Motor neuron (in vitro differentiated cells): ENCODE measurements around the gene SNAP29. TPM values are rescaled to one million over a fixed set of nuclear protein-coding genes. Genes with fewer than 3 reads are reported as not detected.
"Not testable (repeated sequence)": the region's sequence is repeated elsewhere in the genome, so short reads cannot be mapped to it uniquely, and the experiment has no call there.

Experiments used
- ATAC-seq, 8 experiments: fragments of 200-7000 bp; cut with Tn5 transposase; replicated peaks in 6 of 8; 2 replicates each; pipeline ENCODE4 v1.8.0; 2021; ENCODE audit warnings: mild to moderate bottlenecking in 8 of 8, moderate library complexity in 8 of 8
- H3K27ac ChIP-seq, 2 donors: fragments of 250-450 bp; sonication (Bioruptor Pico); 2 replicates each; pipeline ENCODE4 v1.9.0; 2021; ENCODE audit warnings: antibody characterized with exemption in 2 of 2, mild to moderate bottlenecking in 2 of 2, moderate library complexity in 1 of 2
- H3K4me1 ChIP-seq, 2 donors: fragments of 250-450 bp; sonication (Bioruptor Pico); replicated peaks in 1 of 2; 2 replicates each; pipeline ENCODE4 v1.6.1; 2021; ENCODE audit warnings: antibody characterized with exemption in 2 of 2, mild to moderate bottlenecking in 2 of 2, moderate library complexity in 1 of 2
- H3K4me3 ChIP-seq, 5 donors: fragments of 250-450 bp; sonication (Bioruptor Pico); 2 replicates each; pipeline ENCODE4 v1.9.0; 2021; ENCODE audit warnings: antibody characterized with exemption in 5 of 5, mild to moderate bottlenecking in 5 of 5, moderate library complexity in 4 of 5
- WGBS, 10 experiments: fragments of 450-650 bp; shearing (Covaris generic); methylation state at CpG; one replicate each; pipeline ENCODE4 v1.0.0; 2022; 5-methylcytosine and 5-hydroxymethylcytosine counted together
- in situ Hi-C, 9 experiments: fragments of 400-800 bp; cut with MboI; loops; one replicate each; pipeline ENCODE4 v1.15.0; 2021; ENCODE audit warnings: low sequenced_read_pairs in 9 of 9, low pct_unique_long_range_greater_than_20kb in 2 of 9; ENCODE audit not compliant: unreplicated experiment in 9 of 9
- total RNA-seq, 8 experiments: library from RNA; unstranded; fragments of 300-600 nt; gene quantifications; 2 replicates each; pipeline versions ENCODE4 v1.2.3 to v1.2.4, GENCODE V29; 2022

Gene SNAP29
- total RNA-seq, 8 experiments from 2014 or later = 6.7 to 26.5 (median 14.9) TPM

DNA sequence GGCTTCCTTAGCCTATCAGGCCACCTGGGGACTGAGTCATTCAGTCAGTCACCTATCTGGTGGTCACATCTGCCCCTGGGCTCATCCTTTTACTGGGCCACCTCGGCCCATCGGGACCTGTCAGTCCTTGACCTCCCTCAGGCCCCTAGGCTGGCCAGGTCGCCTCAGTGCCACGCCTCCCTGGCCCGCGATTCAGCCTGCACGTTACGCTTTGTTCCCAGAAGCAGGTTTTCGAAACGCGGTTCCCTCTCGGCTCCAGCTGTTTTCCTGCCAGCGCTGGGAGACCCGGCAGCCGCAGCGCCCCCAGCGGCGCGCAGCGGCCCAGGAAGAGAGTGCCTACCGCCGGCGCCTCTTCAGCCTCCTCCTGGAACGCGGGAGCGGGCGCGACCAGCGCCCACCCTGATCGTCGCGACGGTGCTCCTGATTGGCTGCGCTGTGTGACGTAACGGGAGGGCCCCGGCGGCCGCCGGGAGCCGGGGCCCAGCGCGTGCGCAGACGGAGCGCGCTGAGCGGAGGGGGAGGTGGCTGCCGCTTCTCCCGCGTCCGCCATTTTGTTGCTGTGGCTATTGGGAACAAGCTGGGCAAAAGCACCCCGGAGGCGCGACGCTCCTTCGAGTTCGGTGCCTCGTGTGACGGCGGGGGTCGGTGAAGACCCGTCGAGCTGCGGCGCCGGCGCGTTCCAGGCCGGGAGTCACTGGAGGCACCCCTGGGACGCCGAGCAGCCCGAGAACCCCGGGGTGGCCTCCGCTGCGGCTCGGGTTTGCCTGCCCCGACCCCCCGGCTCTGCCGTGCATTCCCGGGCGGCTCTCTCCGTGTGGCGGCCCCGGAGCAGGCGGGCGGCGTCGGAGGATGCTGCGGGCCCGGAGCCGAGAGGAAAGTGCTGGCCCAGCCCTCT lies 58.4 kb downstream of the SNAP29 start, which contains the start of gene CRKL:
Gene CRKL, plus strand, starts transcription at position 492 of the 895 bp plus-strand sequence. CDS start 528 bp downstream, outside the sequence.
- peak within 1 kb of the TSS; percentile 68 to 94 (median 81) for H3K4me3 ChIP-seq
- 0 to 5% (median 0%) methylated on average over 4 to 10 of the region's 92 CpGs; no CpG with 5 or more reads in 5 of the 10 experiments for WGBS, 10 experiments
- in situ Hi-C loops = loop anchor here in 1 of 9 experiments (25.0 kb wide), 1 partner anchor 95 kb away; the partner anchor contains the start of genes P2RX6 and THAP7
- H3K27ac ChIP-seq = peak within 1 kb of the TSS; percentile 94 to 98
- H3K4me1 ChIP-seq = peaks cover 9 to 20% of the 10 kb centered on the region in 2 donors
- peak; percentile 92 to 99 (median 98) for ATAC-seq

DNA sequence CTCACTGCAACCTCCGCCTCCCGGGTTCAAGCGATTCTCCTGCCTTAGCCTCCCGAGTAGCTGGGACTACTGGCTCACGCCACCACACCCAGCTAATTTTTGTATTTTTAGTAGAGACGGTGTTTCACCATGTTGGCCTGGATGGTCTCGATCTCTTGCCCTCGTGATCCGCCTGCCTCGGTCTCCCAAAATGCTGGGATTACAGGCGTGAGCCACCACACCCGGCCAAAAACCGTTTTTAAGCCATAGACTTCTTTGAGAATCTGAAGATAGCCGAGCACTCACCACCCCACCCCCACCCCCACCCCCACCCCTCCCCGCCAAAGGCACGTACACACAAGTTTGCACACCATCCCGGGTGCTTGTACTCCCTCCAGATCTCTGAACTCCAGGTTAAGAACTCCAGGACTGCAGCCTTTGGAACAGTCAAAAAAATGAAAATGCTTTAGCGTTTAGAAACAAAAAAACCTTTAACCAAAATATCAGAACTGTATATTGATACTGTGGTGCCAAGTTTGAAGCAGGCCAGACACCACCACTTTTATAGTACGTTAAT lies 59.9 kb downstream of the SNAP29 start:
- H3K27ac ChIP-seq = peak overlapping the region; percentile 94 to 98
- no peak for ATAC-seq
- peaks cover 9 to 27% of the 10 kb centered on the region in 2 donors for H3K4me1 ChIP-seq
- peak overlapping the region; percentile 68 to 94 (median 81) for H3K4me3 ChIP-seq
- WGBS, 10 experiments = 0% methylated on average over 1 to 10 of the region's 19 CpGs; no CpG with 5 or more reads in 2 of the 10 experiments
- in situ Hi-C loops = loop anchor here in 1 of 9 experiments (25.0 kb wide), 1 partner anchor 94 kb away; the partner anchor contains the start of genes P2RX6 and THAP7

DNA sequence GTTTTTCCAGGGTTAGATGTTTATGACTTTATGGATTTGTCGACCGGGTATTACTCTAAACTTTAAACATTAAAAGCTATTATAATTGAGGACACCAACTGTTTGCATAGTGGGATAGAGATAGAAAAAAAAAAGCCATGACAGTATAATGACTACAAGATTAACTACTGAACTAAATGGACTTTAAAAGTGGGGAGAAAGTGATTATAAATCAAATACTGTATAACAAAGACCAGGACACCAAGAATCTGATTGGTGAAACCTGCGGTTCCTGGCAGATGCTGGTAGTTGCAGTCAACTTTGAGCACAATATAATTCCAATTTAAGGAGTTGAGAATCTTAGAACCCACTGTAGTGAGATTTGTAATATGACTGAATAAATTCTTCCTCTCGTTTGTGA lies 60.9 kb downstream of the SNAP29 start:
- in situ Hi-C loops = loop anchor here in 1 of 9 experiments (25.0 kb wide), 1 partner anchor 93 kb away; the partner anchor contains the start of genes P2RX6 and THAP7
- no peak overlapping the region for H3K27ac ChIP-seq
- peaks cover 9 to 27% of the 10 kb centered on the region in 2 donors for H3K4me1 ChIP-seq
- 0 to 18% (median 4%) methylated on average over 2 to 4 of the region's 4 CpGs; no CpG with 5 or more reads in 2 of the 10 experiments for WGBS, 10 experiments
- no peak for ATAC-seq
- peak overlapping the region; percentile 68 to 94 (median 81) for H3K4me3 ChIP-seq

DNA sequence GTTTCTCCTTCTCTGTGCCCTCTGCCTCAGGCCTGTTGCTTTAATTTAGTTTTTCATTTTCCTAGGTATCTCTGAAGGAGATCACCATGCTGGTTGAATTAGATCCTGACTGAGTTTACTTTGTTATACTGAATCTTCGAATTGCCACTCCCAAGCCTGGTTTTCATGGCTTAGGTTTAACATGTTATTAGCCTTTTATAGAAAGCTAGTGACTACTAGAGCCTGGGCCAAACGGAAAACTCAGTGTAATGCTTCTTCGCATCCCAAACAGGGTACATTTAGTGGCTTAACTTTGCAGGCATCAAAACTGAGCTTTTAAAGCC lies 62.0 kb downstream of the SNAP29 start:
- Histone ChIP-seq H3K27ac (no peak overlapping the region), H3K4me1 (peaks cover 11 to 27% of the 10 kb centered on the region in 2 donors), H3K4me3 (peak overlapping the region; percentile 68 to 94 (median 81))
- no peak for ATAC-seq
- WGBS, 10 experiments = 0 to 100% (median 47%) methylated on average over 1 to 3 of the region's 3 CpGs; no CpG with 5 or more reads in 1 of the 10 experiments
- in situ Hi-C loops = loop anchor here in 1 of 9 experiments (25.0 kb wide), 1 partner anchor 91 kb away; the partner anchor contains the start of genes P2RX6 and THAP7

DNA sequence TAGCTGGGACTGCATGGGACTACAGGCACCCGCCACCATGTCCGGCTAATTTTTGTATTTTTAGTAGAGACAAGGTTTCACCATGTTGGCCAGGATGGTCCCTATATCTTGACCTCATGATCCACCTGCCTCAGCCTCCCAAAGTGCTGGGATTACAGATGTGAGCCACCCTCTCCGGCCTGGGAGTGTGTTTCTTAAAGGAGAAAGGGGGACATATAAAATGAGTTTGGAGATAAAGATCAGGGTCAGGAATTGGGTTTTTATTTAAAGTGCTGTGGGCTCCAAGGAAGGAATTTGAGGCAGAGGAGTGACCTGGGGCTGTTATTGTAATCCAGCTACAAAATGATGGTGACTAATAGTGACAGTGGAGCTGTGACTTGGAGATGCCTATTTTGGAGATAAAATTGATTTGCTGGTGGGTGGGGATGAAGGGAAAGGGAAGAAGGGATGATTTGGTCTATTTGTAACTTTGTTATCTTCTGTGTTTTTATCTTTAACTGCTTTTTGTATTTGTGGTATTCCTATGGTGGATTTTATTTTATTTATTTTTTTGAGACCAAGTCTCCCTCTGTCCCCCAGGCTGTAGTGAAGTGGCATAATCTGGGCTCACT lies 63.4 kb downstream of the SNAP29 start:
- 60 to 93% (median 76%) methylated on average over 1 to 3 of the region's 3 CpGs; no CpG with 5 or more reads in 4 of the 10 experiments for WGBS, 10 experiments

DNA sequence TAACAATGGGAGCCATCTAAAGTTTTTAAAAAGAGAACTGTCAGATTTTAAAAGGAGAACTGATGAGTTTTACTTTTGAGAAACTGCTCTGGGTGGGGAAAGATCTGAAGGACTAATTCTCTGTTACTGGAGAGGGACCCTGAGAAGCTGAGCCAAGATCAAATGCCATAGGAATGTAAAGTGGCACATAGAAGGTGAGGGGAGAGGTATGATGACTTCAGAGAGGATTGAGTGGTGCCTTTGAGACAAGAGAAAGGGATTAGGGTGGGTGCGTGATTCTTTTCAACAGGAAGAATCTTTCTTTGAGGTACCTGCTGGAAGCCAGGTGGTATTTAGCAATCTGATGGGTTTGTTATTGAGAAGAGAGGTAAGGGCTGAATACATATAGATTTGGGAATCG lies 67.4 kb downstream of the SNAP29 start:
- in situ Hi-C loops = no loop called here
- 86 to 100% (median 94%) methylated on average over 1 to 2 of the region's 2 CpGs; no CpG with 5 or more reads in 2 of the 10 experiments for WGBS, 10 experiments
- no peak for ATAC-seq
- no peak overlapping the region for H3K4me3 ChIP-seq
- peak overlapping the region in 1 of 2 donors; percentile 19 for H3K27ac ChIP-seq
- H3K4me1 ChIP-seq = peaks cover 5 to 15% of the 10 kb centered on the region in 2 donors

More for the DNA sequence above, 63.4 kb downstream of the SNAP29 start:
- peaks cover 11 to 24% of the 10 kb centered on the region in 2 donors for H3K4me1 ChIP-seq
- H3K4me3 ChIP-seq = no peak overlapping the region
- in situ Hi-C loops = loop anchor here in 1 of 9 experiments (25.0 kb wide), 1 partner anchor 90 kb away; the partner anchor contains the start of genes P2RX6 and THAP7
- no peak overlapping the region for H3K27ac ChIP-seq
- ATAC-seq = no peak

DNA sequence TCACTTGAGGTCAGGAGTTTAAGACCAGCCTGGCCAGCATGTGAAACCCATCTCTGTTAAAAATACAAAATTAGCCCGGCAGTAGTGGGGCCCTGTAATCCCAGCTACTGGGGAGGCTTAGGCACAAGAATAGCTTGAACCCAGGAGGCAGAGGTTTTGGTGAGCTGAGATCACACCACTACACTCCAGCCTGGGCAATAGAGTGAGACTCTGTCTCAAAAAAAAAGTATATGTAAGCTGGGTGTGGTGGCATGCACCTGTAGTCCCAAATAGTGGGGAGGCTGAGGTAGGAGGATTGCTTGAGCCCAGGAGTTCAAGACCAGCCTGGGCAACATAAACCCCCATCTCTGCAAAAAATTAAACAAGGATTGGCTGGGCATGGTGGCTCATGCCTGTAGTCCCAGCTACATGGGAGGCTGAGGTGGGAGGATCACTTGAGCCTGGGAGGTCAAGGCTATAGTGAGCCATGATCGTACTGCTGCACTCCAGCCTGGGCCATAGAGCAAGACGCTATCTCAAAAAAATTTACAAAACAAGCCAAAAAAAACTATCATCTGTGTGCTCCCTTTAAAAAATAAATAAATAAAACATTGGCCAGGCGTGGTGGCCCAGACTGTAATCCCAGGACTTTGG lies 69.2 kb downstream of the SNAP29 start:
- 77 to 100% (median 95%) methylated on average over 1 to 3 of the region's 4 CpGs; no CpG with 5 or more reads in 2 of the 10 experiments for WGBS, 10 experiments

DNA sequence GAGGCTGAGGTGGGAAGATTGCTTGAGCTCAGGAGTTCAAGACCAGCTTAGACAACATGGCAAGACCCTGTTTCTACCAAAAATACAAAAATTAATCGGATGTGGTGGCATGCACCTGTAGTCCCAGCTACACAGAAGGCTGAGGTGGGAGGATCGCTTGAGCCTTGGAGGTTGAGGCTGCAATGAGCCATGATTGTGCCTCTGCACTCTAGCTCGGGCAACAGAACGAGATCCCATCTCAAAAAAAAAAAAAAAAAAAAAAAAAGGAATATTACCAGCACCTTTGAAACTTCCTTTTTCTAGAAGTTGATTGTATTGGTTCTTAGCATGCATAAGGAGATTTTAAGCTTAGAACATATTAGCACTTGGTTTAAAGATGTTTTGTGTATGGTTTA lies 69.8 kb downstream of the SNAP29 start:
- in situ Hi-C loops = no loop called here
- H3K4me1 ChIP-seq = peaks cover 0 to 5% of the 10 kb centered on the region in 2 donors
- ATAC-seq = no peak
- no peak overlapping the region for H3K27ac ChIP-seq
- WGBS, 10 experiments = 86 to 100% (median 96%) methylated on average over 1 to 3 of the region's 4 CpGs; no CpG with 5 or more reads in 4 of the 10 experiments
- no peak overlapping the region for H3K4me3 ChIP-seq

More for the DNA sequence above, 69.2 kb downstream of the SNAP29 start:
- peak overlapping the region in 1 of 2 donors; percentile 9 for H3K27ac ChIP-seq
- peaks cover 0 to 5% of the 10 kb centered on the region in 2 donors for H3K4me1 ChIP-seq
- no peak for ATAC-seq
- H3K4me3 ChIP-seq = no peak overlapping the region
- in situ Hi-C loops = no loop called here

DNA sequence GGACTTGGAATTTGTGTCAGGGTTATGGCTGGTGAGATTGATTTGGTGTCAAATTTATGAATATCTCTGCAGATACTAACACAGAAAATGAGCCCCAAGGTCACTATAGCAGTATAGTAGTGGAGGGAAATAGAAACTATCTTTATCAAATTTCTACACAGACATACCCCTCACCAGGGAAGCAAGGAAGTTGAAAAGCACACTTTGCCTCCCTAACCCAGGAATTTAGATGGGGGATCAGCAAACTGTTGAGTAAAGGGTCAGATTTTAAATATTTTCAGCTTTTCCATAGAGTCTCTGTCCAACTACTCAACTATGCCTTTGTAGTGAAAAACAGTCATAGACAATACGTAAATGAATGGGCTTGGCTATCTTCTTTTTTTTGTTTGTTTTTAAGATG lies 71.2 kb downstream of the SNAP29 start:
- Histone ChIP-seq H3K4me3 (no peak overlapping the region), H3K27ac (peak overlapping the region in 1 of 2 donors; percentile 39), H3K4me1 (peaks cover 0 to 5% of the 10 kb centered on the region in 2 donors)
- ATAC-seq = no peak
- 89 to 100% (median 100%) methylated on average over 1 of the region's 1 CpG; no CpG with 5 or more reads in 3 of the 10 experiments for WGBS, 10 experiments
- in situ Hi-C loops = no loop called here

DNA sequence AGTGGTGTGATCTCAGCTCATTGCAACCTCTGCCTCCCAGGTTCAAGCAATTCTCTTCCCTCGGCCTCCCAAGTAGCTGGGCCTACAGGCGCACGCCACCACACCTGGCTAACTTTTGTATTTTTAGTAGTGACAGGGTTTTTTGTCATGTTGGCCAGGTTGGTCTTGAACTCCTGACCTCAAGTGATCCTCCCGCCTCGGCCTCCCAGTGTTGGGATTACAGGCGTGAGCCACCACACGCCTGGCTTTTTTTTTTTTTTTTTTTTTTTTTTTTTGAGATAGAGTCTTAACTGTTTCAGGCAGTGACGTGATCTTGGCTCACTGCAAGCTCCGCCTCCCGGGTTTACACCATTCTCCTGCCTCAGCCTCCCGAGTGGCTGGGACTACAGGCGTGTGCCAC lies 71.6 kb downstream of the SNAP29 start:
- H3K27ac ChIP-seq = peak overlapping the region in 1 of 2 donors; percentile 39
- ATAC-seq, H3K4me1 ChIP-seq, H3K4me3 ChIP-seq, in situ Hi-C loops: not testable (repeated sequence)
- WGBS, 10 experiments = 83 to 100% (median 100%) methylated on average over 1 to 7 of the region's 12 CpGs; no CpG with 5 or more reads in 5 of the 10 experiments

DNA sequence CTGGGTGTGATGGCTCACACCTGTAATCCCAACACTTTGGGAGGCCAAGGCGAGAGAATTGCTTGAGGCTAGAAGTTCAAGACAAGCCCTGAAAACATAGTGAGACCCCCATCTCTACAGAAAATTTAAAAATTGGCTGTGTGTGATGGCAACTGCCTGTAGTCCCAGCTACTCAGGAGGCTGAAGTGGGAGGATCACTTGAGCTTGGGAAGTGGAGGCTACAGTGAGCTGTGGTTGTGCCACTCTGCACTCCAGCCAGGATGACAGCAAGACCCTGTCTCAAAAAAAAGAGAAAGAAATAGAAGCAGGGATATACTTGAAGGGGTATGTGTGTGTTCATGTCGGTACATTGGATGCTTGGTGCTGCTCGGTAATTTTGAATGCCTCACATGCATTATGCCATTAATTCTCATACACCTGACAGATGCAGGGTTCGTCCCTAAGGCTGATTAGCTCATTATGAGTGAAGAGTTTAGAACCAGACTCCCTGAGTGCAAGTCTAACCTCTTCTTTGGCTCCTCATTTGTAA lies 72.4 kb downstream of the SNAP29 start:
- WGBS, 10 experiments = 80 to 100% (median 93%) methylated on average over 1 to 4 of the region's 4 CpGs
- H3K4me1 ChIP-seq = no peaks in the 10 kb centered on the region
- H3K27ac ChIP-seq = peak overlapping the region in 1 of 2 donors; percentile 37
- no peak for ATAC-seq
- in situ Hi-C loops = no loop called here
- no peak overlapping the region for H3K4me3 ChIP-seq

DNA sequence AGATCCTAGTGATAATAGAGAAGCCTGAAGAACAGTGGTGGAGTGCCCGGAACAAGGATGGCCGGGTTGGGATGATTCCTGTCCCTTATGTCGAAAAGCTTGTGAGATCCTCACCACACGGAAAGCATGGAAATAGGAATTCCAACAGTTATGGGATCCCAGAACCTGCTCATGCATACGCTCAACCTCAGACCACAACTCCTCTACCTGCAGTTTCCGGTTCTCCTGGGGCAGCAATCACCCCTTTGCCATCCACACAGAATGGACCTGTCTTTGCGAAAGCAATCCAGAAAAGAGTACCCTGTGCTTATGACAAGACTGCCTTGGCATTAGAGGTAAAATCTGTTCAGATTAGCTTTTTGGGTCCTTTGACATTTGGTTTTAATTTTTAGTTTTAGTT lies 75.1 kb downstream of the SNAP29 start:
- in situ Hi-C loops = no loop called here
- Histone ChIP-seq H3K4me1 (peaks cover 7 to 14% of the 10 kb centered on the region in 2 donors), H3K27ac (no peak overlapping the region), H3K4me3 (no peak overlapping the region)
- ATAC-seq = no peak
- 87 to 100% (median 93%) methylated on average over 3 to 7 of the region's 7 CpGs; no CpG with 5 or more reads in 3 of the 10 experiments for WGBS, 10 experiments
